ENCODE measurements around the gene TTPAL.

The TTPAL gene

GRCh38 chr20:44431502-44432234 lies 44.0 kb upstream of the TTPAL start:
- H3K27me3 ChIP-seq (ENCODE audit: insufficient read depth, poor library complexity, severe bottlenecking), result peaks cover 2% of the 10 kb centered on the region
- DNase-seq (ENCODE audit: low read depth in 1 of 2, low spot score in 1 of 2), result no peak
- no peak overlapping the region for H3K27ac ChIP-seq (replicated peaks)
- no peak for TF ChIP-seq REST (IDR thresholded peaks at IDR 0.05; ENCODE audit: insufficient replicate concordance, low read depth)
- TF ChIP-seq SPI1 (IDR thresholded peaks at IDR 0.05; ENCODE audit: borderline replicate concordance, low read depth), result no peak
- TF ChIP-seq POLR2AphosphoS5 (IDR thresholded peaks at IDR 0.05; ENCODE audit: low read depth), result no peak
- no peak for TF ChIP-seq CTCF (IDR thresholded peaks at IDR 0.05; ENCODE audit: insufficient read depth, low read length)
- no peak for TF ChIP-seq GABPA (IDR thresholded peaks at IDR 0.05; ENCODE audit: low read depth)
- no peak overlapping the region for H3K4me3 ChIP-seq (replicated peaks; ENCODE audit: insufficient read depth, low read length)

- Histone ChIP-seq H3K27me3 (ENCODE audit: insufficient read depth, poor library complexity, severe bottlenecking) (peaks cover 2% of the 10 kb centered on the region), H3K27ac (replicated peaks) (no peak overlapping the region), H3K4me3 (replicated peaks; ENCODE audit: insufficient read depth, low read length) (no peak overlapping the region)
- DNase-seq (ENCODE audit: low read depth in 1 of 2, low spot score in 1 of 2), result no peak
- TF ChIP-seq SPI1 (IDR thresholded peaks at IDR 0.05; ENCODE audit: borderline replicate concordance, low read depth), result no peak
Measured at GRCh38 chr20:44432618-44433577, 42.8 kb upstream of the TTPAL start.

GRCh38 chr20:44433751-44434538 lies 41.7 kb upstream of the TTPAL start:
- TF ChIP-seq REST (IDR thresholded peaks at IDR 0.05; ENCODE audit: insufficient replicate concordance, low read depth) (no peak), CTCF (IDR thresholded peaks at IDR 0.05; ENCODE audit: insufficient read depth, low read length) (no peak), POLR2AphosphoS5 (IDR thresholded peaks at IDR 0.05; ENCODE audit: low read depth) (no peak), SPI1 (IDR thresholded peaks at IDR 0.05; ENCODE audit: borderline replicate concordance, low read depth) (no peak), GABPA (IDR thresholded peaks at IDR 0.05; ENCODE audit: low read depth) (no peak)
- DNase-seq (ENCODE audit: low read depth in 1 of 2, low spot score in 1 of 2), result no peak
- Histone ChIP-seq H3K27me3 (ENCODE audit: insufficient read depth, poor library complexity, severe bottlenecking) (peaks cover 2% of the 10 kb centered on the region), H3K4me3 (replicated peaks; ENCODE audit: insufficient read depth, low read length) (no peak overlapping the region), H3K27ac (replicated peaks) (no peak overlapping the region)

Measured in HL-60 (cell line).